ENCODE measurements around the gene KCND2.

Gene KCND2

DNA sequence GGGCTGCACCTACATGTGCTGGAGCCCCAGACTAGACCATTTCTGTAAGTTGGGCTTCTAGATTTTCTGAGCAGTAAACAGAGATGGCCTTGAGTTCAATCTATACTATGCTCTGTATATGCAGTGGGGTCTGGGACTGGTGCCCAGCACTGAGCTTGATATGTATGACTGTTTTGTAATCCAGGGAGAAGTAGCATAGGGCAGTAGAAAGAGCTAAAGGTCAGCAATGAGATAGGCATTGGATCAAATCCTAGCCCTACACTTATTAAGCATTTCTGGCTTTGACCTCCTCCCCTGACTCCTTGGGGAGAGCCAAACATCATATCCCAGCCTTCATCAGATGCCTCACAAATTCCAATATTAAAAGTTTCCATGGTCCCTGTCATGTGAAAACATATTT is 330.4 kb downstream of the KCND2 start:
- DNase-seq (ENCODE audit: low read depth in 2 of 2) = no peak
- TF ChIP-seq, protein P1, sequence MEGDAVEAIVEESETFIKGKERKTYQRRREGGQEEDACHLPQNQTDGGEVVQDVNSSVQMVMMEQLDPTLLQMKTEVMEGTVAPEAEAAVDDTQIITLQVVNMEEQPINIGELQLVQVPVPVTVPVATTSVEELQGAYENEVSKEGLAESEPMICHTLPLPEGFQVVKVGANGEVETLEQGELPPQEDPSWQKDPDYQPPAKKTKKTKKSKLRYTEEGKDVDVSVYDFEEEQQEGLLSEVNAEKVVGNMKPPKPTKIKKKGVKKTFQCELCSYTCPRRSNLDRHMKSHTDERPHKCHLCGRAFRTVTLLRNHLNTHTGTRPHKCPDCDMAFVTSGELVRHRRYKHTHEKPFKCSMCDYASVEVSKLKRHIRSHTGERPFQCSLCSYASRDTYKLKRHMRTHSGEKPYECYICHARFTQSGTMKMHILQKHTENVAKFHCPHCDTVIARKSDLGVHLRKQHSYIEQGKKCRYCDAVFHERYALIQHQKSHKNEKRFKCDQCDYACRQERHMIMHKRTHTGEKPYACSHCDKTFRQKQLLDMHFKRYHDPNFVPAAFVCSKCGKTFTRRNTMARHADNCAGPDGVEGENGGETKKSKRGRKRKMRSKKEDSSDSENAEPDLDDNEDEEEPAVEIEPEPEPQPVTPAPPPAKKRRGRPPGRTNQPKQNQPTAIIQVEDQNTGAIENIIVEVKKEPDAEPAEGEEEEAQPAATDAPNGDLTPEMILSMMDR (IDR thresholded peaks at IDR 0.05; ENCODE audit: low read depth, low read length) = no peak
- H3K4me3 ChIP-seq (replicated peaks in 1 of 2; ENCODE audit: low read depth in 2 of 2, low read length in 2 of 2) = no peak overlapping the region

DNA sequence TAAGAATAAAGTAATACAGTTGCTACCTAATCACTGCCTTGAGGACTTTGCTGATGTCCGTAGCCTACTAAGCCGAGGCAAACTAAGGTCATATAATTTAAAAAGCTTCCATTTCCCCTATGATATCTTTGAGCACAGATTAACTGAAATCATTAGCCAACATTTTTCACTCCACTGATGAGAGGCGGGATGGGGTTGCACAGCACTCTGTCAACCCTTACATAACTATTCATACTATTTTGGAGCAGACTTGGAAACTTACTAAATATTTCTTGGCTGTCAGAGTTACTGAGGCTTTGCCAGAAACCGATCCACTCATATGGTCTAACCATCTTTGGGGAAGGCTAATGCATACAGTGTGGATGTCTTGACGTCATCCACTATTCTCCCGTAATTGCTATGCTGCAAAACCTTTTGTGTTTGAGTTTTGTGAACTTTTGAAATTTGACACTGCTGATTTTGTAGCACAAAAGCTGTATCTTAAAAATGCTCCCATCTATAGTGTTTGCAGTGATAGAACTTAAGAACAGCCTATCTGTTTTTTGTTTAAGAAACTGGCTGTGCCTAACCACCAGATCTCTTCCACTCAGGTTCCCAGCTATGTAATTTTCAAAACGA is 336.3 kb downstream of the KCND2 start:
- H3K4me3 ChIP-seq (replicated peaks in 1 of 2; ENCODE audit: low read depth in 2 of 2, low read length in 2 of 2) = no peak overlapping the region
- peak in 1 of 2 donors; percentile 17 for DNase-seq (ENCODE audit: low read depth in 2 of 2)
- TF ChIP-seq, protein P1 (IDR thresholded peaks at IDR 0.05; ENCODE audit: low read depth, low read length) = no peak

GRCh38 chr7:120611975-120612374 is 339.0 kb downstream of the KCND2 start:
- no peak for DNase-seq (ENCODE audit: low read depth in 2 of 2)
- H3K4me3 ChIP-seq (replicated peaks in 1 of 2; ENCODE audit: low read depth in 2 of 2, low read length in 2 of 2) = no peak overlapping the region
- TF ChIP-seq, protein P1 (IDR thresholded peaks at IDR 0.05; ENCODE audit: low read depth, low read length) = no peak

- no peak overlapping the region for H3K4me3 ChIP-seq (replicated peaks in 1 of 2; ENCODE audit: low read depth in 2 of 2, low read length in 2 of 2)
- no peak for DNase-seq (ENCODE audit: low read depth in 2 of 2)
- TF ChIP-seq, protein P1 (IDR thresholded peaks at IDR 0.05; ENCODE audit: low read depth, low read length) = no peak
Observed at GRCh38 chr7:120615703-120616102, 342.7 kb downstream of the KCND2 start.

DNA sequence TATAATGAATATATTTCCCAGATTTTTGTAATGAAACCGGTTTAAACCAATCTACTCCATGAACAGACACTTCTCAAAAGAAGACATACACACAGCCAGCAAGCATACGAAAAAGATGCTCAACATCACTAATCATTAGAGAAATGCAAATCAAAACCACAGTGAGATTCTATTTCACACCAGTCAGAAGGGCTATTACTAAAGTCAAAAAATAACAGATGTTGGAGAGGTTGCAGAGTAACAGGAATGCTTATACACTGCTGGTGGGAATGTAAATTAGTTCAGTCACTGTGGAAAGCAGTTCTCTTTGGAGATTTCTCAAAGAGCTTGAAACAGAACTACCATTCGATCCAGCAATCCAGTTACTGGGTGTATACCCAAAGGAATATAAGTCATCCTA is 344.3 kb downstream of the KCND2 start:
- DNase-seq (ENCODE audit: low read depth in 2 of 2) = no peak
- no peak overlapping the region for H3K4me3 ChIP-seq (replicated peaks in 1 of 2; ENCODE audit: low read depth in 2 of 2, low read length in 2 of 2)
- TF ChIP-seq, protein P1 (IDR thresholded peaks at IDR 0.05; ENCODE audit: low read depth, low read length) = no peak

DNA sequence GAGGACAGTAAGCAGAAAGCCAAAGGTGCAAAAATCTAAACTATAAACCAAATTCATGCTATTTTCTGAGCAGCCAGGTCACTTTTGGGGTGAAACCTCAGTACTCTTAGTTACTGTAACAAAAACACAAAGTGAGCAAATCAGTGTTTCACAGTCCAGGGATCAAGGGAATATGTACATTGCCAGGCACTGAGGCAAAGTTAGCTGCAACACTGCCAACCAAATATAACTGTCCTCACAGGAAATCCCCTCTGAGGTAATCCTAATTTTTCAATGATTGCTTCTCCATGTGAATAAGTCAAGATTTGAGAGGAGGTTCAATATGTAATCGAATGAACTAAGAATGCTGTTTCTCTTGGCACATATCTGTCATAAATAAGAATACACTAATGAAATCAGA is 355.3 kb downstream of the KCND2 start:
- no peak overlapping the region for H3K4me3 ChIP-seq (replicated peaks in 1 of 2; ENCODE audit: low read depth in 2 of 2, low read length in 2 of 2)
- TF ChIP-seq, protein P1 (IDR thresholded peaks at IDR 0.05; ENCODE audit: low read depth, low read length) = no peak
- no peak for DNase-seq (ENCODE audit: low read depth in 2 of 2)

DNA sequence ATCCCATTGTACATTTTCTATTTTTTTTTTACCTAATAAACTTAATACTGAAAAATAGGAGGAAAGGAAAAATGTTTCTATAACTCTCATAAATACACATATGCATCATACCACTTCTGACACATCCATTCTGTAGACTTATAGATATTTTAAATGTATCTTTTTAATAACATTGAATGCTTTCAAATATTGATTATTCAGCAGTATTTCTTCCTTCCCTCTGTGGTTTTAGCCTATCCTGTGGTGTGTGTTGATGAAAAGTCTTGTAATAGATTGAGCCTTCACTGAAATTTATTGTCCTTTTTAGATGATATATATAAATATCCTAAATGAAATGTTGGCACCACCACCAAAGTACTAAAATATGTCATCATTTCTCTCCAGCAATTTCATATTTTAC is 366.9 kb downstream of the KCND2 start:
- no peak for DNase-seq (ENCODE audit: low read depth in 2 of 2)
- TF ChIP-seq, protein P1 (IDR thresholded peaks at IDR 0.05; ENCODE audit: low read depth, low read length) = no peak
- no peak overlapping the region for H3K4me3 ChIP-seq (replicated peaks in 1 of 2; ENCODE audit: low read depth in 2 of 2, low read length in 2 of 2)
